Panc1 (cell line): ENCODE data around the gene CDC37L1. TPM values are rescaled to one million over a fixed set of nuclear protein-coding genes. Genes with fewer than 3 reads are reported as not detected.

Experiments used
- ATAC-seq: fragments of 200-7000 bp; cut with Tn5 transposase; 2 replicates; pipeline ENCODE4 v1.9.1; 2020; ENCODE audit warnings: mild to moderate bottlenecking, moderate library complexity
- BruUV-seq: library from RNA; stranded (reverse); fragments of 400-500 nt; replicated peaks from 2 replicates; lab custom pipeline; 2021; lab: Mats Ljungman, UMichigan
- CTCF ChIA-PET: fragments of 300-600 bp; sonication (Branson Sonifier 250); formaldehyde crosslinking; loops from one replicate; lab custom pipeline; 2022; ENCODE audit warnings: antibody characterized with exemption; lab: Charles Lee
- POLR2A ChIA-PET: fragments of 300-600 bp; sonication (Branson Sonifier 250); formaldehyde crosslinking; loops from one replicate; lab custom pipeline; 2022; ENCODE audit warnings: antibody characterized with exemption; lab: Charles Lee
- DNase-seq: peaks from one replicate; pipeline ENCODE4 v3.0.0-alpha.2; 2010; ENCODE audit warnings: low read depth, low spot score
- H3K27ac ChIP-seq: 2 replicates; pipeline ENCODE4 v1.5.1; 2011; ENCODE audit warnings: mild to moderate bottlenecking, low read length, inconsistent platforms
- H3K27me3 ChIP-seq: fragments of 200-500 bp; sonication (Bioruptor generic); 2 replicates; pipeline ENCODE4 v1.6.0; 2014; ENCODE audit warnings: low read length, inconsistent platforms; ENCODE audit not compliant: control insufficient read depth, insufficient read depth
- H3K36me3 ChIP-seq: fragments of 200-500 bp; sonication (Bioruptor generic); 2 replicates; pipeline ENCODE4 v1.5.1; 2014; ENCODE audit warnings: inconsistent platforms, mild to moderate bottlenecking, low read length, moderate library complexity; ENCODE audit not compliant: control insufficient read depth, insufficient read depth
- H3K4me1 ChIP-seq: 2 replicates; pipeline ENCODE4 v1.5.1; 2011; ENCODE audit warnings: inconsistent platforms, mild to moderate bottlenecking, low read length, moderate library complexity; ENCODE audit not compliant: control insufficient read depth, insufficient read depth
- H3K4me3 ChIP-seq, 2 experiments: 2 replicates each; pipeline ENCODE4 v1.5.1; 2011 to 2012; ENCODE audit warnings: low read depth in 2 of 2, low read length in 2 of 2, mild to moderate bottlenecking in 2 of 2, inconsistent platforms in 1 of 2, moderate library complexity in 1 of 2
- H3K9me3 ChIP-seq: fragments of 200-500 bp; sonication (Bioruptor generic); 2 replicates; pipeline ENCODE4 v1.5.1; 2014; ENCODE audit warnings: low read depth, mild to moderate bottlenecking, inconsistent platforms, low read length, moderate library complexity; ENCODE audit not compliant: control insufficient read depth, insufficient read depth
- POLR2AphosphoS5 ChIP-seq: IDR thresholded peaks from 2 replicates; pipeline ENCODE4 v1.6.1; 2012; ENCODE audit warnings: mild to moderate bottlenecking, low read depth, low read length, moderate library complexity
- SIN3A ChIP-seq: IDR thresholded peaks from 2 replicates; pipeline ENCODE4 v1.6.1; 2012; ENCODE audit warnings: low read depth, mild to moderate bottlenecking, low read length, moderate library complexity, borderline replicate concordance; ENCODE audit not compliant: insufficient read depth
- TCF7L2 ChIP-seq: IDR thresholded peaks from 2 replicates; pipeline ENCODE4 v1.6.1; 2011; ENCODE audit warnings: mild to moderate bottlenecking, low read depth, low read length, inconsistent platforms
- in situ Hi-C: cut with HindIII; loops from 2 replicates; pipeline ENCODE4 v1.10.0; 2016; ENCODE audit warnings: low sequenced_read_pairs, low pct_unique_long_range_greater_than_20kb
- intact Hi-C: fragments of 100-400 bp; cut with micrococcal nuclease; formaldehyde crosslinking; loops from one replicate; pipeline ENCODE4 v1.10.0; 2022; ENCODE audit not compliant: unreplicated experiment
- total RNA-seq: library from RNA; stranded (reverse); gene quantifications from one replicate; pipeline ENCODE4 v1.2.1, GENCODE V29; 2021; ENCODE audit not compliant: unreplicated experiment
- TF ChIP-seq, protein P1 (sequence below), 2 experiments: IDR thresholded peaks; 2 replicates each; pipeline ENCODE4 v1.6.1; 2011 to 2012; ENCODE audit warnings: low read depth in 2 of 2, control low read depth in 1 of 2, low read length in 1 of 2, mild to moderate bottlenecking in 1 of 2, moderate library complexity in 1 of 2; ENCODE audit not compliant: insufficient read depth in 1 of 2
- TF ChIP-seq, protein P2 (sequence below): fragments of 450-650 bp; IDR thresholded peaks from 2 replicates; pipeline ENCODE4 v1.5.1; 2017; ENCODE audit warnings: mild to moderate bottlenecking

CDC37L1 gene
- total RNA-seq, 1 experiment from 2014 or later: 3.0 TPM

DNA sequence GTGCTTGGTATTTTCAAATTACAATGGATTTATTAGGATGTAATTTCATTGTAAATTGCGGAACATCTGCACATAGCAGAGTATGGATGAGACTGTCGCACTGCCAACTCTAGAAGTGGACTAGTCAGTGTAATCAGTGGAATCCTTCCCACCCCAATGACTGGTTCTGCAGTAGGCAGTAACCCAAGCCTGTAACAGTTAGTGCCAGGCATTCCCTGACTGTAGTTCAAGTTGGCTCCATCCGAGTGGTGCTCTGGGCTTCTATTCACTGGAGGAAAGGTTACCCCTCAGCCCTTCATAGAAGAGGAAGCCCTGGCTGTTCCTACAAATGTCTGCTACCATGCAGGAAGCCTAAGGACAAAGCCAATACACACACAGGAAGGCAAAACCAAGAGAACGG, 38.4 kb downstream of the CDC37L1 start:
- no peak for ATAC-seq
- ChIA-PET POLR2A (no interaction called here), CTCF (no interaction called here)
- no peak for DNase-seq
- TF ChIP-seq, protein P1, sequence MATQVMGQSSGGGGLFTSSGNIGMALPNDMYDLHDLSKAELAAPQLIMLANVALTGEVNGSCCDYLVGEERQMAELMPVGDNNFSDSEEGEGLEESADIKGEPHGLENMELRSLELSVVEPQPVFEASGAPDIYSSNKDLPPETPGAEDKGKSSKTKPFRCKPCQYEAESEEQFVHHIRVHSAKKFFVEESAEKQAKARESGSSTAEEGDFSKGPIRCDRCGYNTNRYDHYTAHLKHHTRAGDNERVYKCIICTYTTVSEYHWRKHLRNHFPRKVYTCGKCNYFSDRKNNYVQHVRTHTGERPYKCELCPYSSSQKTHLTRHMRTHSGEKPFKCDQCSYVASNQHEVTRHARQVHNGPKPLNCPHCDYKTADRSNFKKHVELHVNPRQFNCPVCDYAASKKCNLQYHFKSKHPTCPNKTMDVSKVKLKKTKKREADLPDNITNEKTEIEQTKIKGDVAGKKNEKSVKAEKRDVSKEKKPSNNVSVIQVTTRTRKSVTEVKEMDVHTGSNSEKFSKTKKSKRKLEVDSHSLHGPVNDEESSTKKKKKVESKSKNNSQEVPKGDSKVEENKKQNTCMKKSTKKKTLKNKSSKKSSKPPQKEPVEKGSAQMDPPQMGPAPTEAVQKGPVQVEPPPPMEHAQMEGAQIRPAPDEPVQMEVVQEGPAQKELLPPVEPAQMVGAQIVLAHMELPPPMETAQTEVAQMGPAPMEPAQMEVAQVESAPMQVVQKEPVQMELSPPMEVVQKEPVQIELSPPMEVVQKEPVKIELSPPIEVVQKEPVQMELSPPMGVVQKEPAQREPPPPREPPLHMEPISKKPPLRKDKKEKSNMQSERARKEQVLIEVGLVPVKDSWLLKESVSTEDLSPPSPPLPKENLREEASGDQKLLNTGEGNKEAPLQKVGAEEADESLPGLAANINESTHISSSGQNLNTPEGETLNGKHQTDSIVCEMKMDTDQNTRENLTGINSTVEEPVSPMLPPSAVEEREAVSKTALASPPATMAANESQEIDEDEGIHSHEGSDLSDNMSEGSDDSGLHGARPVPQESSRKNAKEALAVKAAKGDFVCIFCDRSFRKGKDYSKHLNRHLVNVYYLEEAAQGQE (IDR thresholded peaks at IDR 0.05; ENCODE audit: insufficient read depth in 1 of 2, low read depth in 2 of 2, low read length in 1 of 2): no peak
- TF ChIP-seq POLR2AphosphoS5 (no peak), SIN3A (no peak)
- TF ChIP-seq, protein P2, sequence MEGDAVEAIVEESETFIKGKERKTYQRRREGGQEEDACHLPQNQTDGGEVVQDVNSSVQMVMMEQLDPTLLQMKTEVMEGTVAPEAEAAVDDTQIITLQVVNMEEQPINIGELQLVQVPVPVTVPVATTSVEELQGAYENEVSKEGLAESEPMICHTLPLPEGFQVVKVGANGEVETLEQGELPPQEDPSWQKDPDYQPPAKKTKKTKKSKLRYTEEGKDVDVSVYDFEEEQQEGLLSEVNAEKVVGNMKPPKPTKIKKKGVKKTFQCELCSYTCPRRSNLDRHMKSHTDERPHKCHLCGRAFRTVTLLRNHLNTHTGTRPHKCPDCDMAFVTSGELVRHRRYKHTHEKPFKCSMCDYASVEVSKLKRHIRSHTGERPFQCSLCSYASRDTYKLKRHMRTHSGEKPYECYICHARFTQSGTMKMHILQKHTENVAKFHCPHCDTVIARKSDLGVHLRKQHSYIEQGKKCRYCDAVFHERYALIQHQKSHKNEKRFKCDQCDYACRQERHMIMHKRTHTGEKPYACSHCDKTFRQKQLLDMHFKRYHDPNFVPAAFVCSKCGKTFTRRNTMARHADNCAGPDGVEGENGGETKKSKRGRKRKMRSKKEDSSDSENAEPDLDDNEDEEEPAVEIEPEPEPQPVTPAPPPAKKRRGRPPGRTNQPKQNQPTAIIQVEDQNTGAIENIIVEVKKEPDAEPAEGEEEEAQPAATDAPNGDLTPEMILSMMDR: no peak
- Histone ChIP-seq H3K4me1 (no peaks in the 10 kb centered on the region), H3K27me3 (no peaks in the 10 kb centered on the region), H3K27ac (no peak overlapping the region), H3K9me3 (no peaks in the 10 kb centered on the region), H3K36me3 (no peaks in the 10 kb centered on the region), H3K4me3 (no peak overlapping the region)
- no TSS peak for BruUV-seq
- in situ Hi-C loops (no loop called here), intact Hi-C loops (no loop called here)

DNA sequence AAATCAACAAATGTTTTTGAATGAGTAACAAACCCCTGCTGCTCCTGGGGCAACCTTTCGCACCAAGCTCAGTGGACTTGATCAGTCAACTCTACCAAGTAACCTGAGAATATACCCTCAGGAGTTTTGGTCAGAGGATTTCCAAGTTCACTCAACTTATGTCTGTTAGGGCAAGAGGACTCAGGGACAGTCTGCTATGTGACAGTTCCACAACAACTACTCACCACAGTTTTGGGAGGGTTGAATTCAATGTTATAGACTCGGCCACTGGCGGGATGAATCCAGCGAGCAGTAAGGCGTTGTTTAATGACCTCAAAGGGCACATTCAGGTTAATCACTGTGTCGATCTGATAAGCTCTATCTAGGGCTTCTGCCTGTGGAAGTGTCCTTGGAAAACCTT, 39.5 kb downstream of the CDC37L1 start:
- TF ChIP-seq SIN3A (no peak), POLR2AphosphoS5 (no peak), TCF7L2 (no peak)
- TF ChIP-seq, protein P2: no peak
- TF ChIP-seq, protein P1 (IDR thresholded peaks at IDR 0.05; ENCODE audit: insufficient read depth in 1 of 2, low read depth in 2 of 2, low read length in 1 of 2): no peak
- BruUV-seq: no TSS peak
- in situ Hi-C loops: no loop called here

More for the DNA sequence above, 39.5 kb downstream of the CDC37L1 start:
- ATAC-seq (no peak), DNase-seq (no peak)
- Histone ChIP-seq H3K9me3 (no peaks in the 10 kb centered on the region), H3K27ac (no peak overlapping the region), H3K4me1 (no peaks in the 10 kb centered on the region), H3K36me3 (no peaks in the 10 kb centered on the region), H3K4me3 (no peak overlapping the region), H3K27me3 (no peaks in the 10 kb centered on the region)
- ChIA-PET POLR2A (no interaction called here), CTCF (no interaction called here)
- intact Hi-C loops: no loop called here
